Adrenal gland (tissue), 12 donors: ENCODE measurements around the gene TMX4. TPM values are rescaled to one million over a fixed set of nuclear protein-coding genes. Genes with fewer than 3 reads are reported as not detected.

Experiments used
- DNase-seq, 7 donors: peaks; one replicate each; pipeline ENCODE4 v3.0.0-alpha.2; 2019 to 2020
- H3K27ac ChIP-seq, 5 donors: fragments of 200-600 bp; sonication (generic) in 4 of 5; 1 replicate in 3 of 5; 2 replicates in 2 of 5; pipeline versions ENCODE4 v1.5.1 to v1.8.0; 2016 to 2020; ENCODE audit warnings: mild to moderate bottlenecking in 1 of 5
- H3K27me3 ChIP-seq: fragments of 200-600 bp; 2 replicates; pipeline ENCODE4 v1.8.0; 2021
- H3K36me3 ChIP-seq, 2 donors: fragments of 200-600 bp; replicated peaks in 1 of 2; 1 replicate in 1 of 2; 2 replicates in 1 of 2; pipeline versions ENCODE4 v1.5.1 to v1.8.0; 2018 to 2022
- H3K4me1 ChIP-seq, 2 donors: fragments of 200-600 bp; replicated peaks in 1 of 2; 1 replicate in 1 of 2; 2 replicates in 1 of 2; pipeline versions ENCODE4 v1.5.1 to v1.8.0; 2018 to 2021
- H3K4me3 ChIP-seq, 4 donors: fragments of 200-600 bp; sonication (generic) in 3 of 4; one replicate each; pipeline ENCODE4 v1.5.1; 2016 to 2018
- H3K9me3 ChIP-seq, 3 donors: fragments of 200-600 bp; sonication (generic) in 1 of 3; replicated peaks in 1 of 3; 1 replicate in 2 of 3; 2 replicates in 1 of 3; pipeline versions ENCODE4 v1.5.1 to v1.8.0; 2016 to 2021
- CTCF ChIP-seq, 6 experiments: fragments of 450-650 bp in 4 of 6; fragments of 200-600 bp in 2 of 6; sonication (generic) in 1 of 6; IDR thresholded peaks; 1 replicate in 5 of 6; 2 replicates in 1 of 6; pipeline versions ENCODE4 v1.5.1 to v1.8.0; 2016 to 2021; ENCODE audit warnings: antibody characterized with exemption in 6 of 6, mild to moderate bottlenecking in 2 of 6, moderate library complexity in 1 of 6
- POLR2A ChIP-seq, 2 donors: fragments of 450-650 bp; IDR thresholded peaks; one replicate each; pipeline ENCODE4 v1.6.1; 2017; ENCODE audit warnings: antibody characterized with exemption in 2 of 2, mild to moderate bottlenecking in 2 of 2, moderate library complexity in 1 of 2
- WGBS, 4 donors: extraction: QIAGEN DNeasy Blood & Tissue Kit in 2 of 4; methylation state at CpG; one replicate each; pipeline versions ENCODE4 v1.1.5 to v1.1.7; 2013 to 2017; 5-methylcytosine and 5-hydroxymethylcytosine counted together
- intact Hi-C, 2 donors: fragments of 100-400 bp; cut with DNase I; formaldehyde crosslinking; loops; one replicate each; pipeline versions ENCODE4 v1.14.1 to v1.15.0; 2022 to 2023
- polyA plus RNA-seq, 3 donors: library from polyadenylated mRNA; stranded (reverse); fragments of 200-250 nt in 2 of 3; fragments of 350-450 nt in 1 of 3; fragmentation: Illumina TruSeq in 1 of 3; extraction: RNeasy Lipid Tissue Mini Kit (QIAGEN cat#74804) in 1 of 3; gene quantifications; one replicate each; pipeline ENCODE4 v1.2.3, GENCODE V29; 2013 to 2014
- total RNA-seq, 9 donors: library from RNA; depleted of rRNA in 4 of 9; stranded (reverse); fragments of >200 nt in 4 of 9; fragments of 120-200 nt in 1 of 9; fragmentation: NEBNext Ultra II Directional in 1 of 9; extraction: Animal tissue kit (Norgen Biotek cat#: 25700) in 1 of 9; gene quantifications; one replicate each; pipeline versions ENCODE4 v1.1.0 to v1.2.4, GENCODE V29; 2013 to 2023
- donor health status: healthy with polysubstance abuse.
- donor health status: Bipolar disorder and iron deficiency.
- donor health status: DM: yes; HTN: yes; CAD: no.
- donor health status: DM: no; HTN: no; CAD: no.
- donor health status: DM: no; HTN: no; CAD: no.
- donor health status: DM: yes; HTN: yes; CAD: no.

TMX4 gene
- total and polyA plus RNA-seq, 12 donors, result 10.1 to 89.8 (median 47.2) TPM

DNA sequence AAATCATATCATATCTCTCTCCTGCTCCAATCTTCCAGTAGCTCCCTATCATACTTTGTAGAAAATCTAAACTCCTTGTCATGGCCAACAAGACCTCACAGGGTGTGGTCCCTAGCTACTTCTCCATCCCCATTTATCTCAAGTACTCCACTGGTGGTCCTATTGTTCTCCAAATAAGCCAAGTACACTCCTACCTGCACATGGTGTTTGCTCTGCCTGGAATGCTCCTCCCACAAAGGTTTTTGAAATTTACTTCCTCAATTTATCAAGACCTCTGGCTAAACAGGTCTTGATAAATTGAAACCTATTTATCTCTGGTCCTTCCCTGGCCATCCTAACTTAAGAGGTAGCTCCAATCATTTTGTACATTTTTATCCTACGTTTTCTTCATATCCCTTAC lies 12.1 kb downstream of the TMX4 start:
- H3K27me3 ChIP-seq, result no peaks in the 10 kb centered on the region
- no peak for TF ChIP-seq POLR2A (IDR thresholded peaks at IDR 0.05)
- TF ChIP-seq CTCF (IDR thresholded peaks at IDR 0.05), result no peak
- no peaks in the 10 kb centered on the region for H3K36me3 ChIP-seq
- 93 to 98% (median 97%) methylated on average over 1 of the region's 1 CpG for WGBS, 4 donors
- intact Hi-C loops, result no loop called here
- H3K4me1 ChIP-seq, result peaks cover 0 to under 1% of the 10 kb centered on the region in 2 donors
- no peak overlapping the region for H3K27ac ChIP-seq
- H3K4me3 ChIP-seq, result no peak overlapping the region
- DNase-seq, result no peak
- H3K9me3 ChIP-seq, result no peaks in the 10 kb centered on the region

DNA sequence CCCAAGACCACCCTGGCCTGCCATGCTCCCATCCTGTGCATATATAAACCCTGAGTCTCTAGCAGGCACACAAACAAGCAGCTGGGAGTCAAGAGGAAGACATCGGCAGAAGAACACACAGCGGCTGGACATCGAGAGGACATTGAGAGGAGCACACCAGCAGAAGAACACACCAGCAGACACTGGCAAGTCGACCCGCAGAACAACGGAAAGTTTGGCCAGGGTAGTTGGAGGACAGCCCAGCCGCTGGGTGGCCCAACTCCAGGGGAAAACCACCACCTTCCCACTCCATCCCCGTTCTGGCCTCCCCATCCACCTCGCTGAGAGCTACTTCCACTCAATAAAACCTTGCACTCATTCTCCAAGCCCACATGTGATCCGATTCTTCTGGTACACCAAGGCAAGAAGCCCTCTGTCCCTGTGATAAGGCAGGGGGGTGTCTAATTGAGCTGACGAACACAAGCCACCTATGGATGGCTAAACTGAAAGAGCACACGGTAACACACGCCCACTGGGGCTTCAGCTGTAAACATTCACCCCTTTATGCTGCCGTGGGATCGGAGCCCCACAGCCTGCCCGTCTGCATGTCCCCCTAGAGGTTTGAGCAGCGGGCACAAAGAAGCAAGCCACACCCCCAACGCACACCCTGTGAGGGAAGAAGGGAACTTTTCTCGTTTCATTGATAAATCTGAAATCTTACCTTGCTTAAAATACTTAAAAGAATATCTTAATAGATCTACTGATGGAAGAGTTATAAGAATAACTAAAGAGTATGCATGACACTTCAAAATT lies 13.8 kb downstream of the TMX4 start:
- 94 to 95% (median 94%) methylated on average over 15 to 19 of the region's 19 CpGs for WGBS, 4 donors
- intact Hi-C loops, result no loop called here
- DNase-seq, result no peak
- Histone ChIP-seq H3K4me3 (no peak overlapping the region), H3K27ac (no peak overlapping the region), H3K27me3 (no peaks in the 10 kb centered on the region), H3K4me1 (no peaks in the 10 kb centered on the region), H3K9me3 (no peaks in the 10 kb centered on the region), H3K36me3 (no peaks in the 10 kb centered on the region)
- TF ChIP-seq CTCF (IDR thresholded peaks at IDR 0.05), result no peak
- TF ChIP-seq POLR2A (IDR thresholded peaks at IDR 0.05), result no peak

DNA sequence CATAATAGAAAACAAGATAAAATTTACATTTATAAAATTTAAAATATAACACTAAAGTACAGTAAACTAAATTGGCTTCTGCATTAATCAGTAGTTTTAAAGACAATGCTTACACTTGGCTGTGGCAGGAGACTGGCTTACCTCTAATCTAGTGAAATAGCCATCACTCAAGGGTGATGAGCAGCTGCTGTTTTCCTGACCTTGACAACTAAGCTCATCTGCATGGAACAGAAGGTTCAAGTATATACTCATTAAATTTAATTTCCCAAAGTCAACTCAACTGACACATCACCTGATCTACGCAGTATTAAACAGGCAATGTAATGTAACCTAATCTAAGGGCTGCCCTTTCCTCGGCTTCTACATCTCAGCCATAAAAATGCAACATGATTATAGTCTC lies 14.5 kb downstream of the TMX4 start:
- no peaks in the 10 kb centered on the region for H3K4me1 ChIP-seq
- no peaks in the 10 kb centered on the region for H3K9me3 ChIP-seq
- intact Hi-C loops, result no loop called here
- 47 to 97% (median 85%) methylated on average over 2 of the region's 2 CpGs for WGBS, 4 donors
- H3K27me3 ChIP-seq, result no peaks in the 10 kb centered on the region
- TF ChIP-seq POLR2A (IDR thresholded peaks at IDR 0.05), result no peak
- no peak for TF ChIP-seq CTCF (IDR thresholded peaks at IDR 0.05)
- H3K27ac ChIP-seq, result no peak overlapping the region
- no peak for DNase-seq
- H3K36me3 ChIP-seq, result no peaks in the 10 kb centered on the region
- no peak overlapping the region for H3K4me3 ChIP-seq

DNA sequence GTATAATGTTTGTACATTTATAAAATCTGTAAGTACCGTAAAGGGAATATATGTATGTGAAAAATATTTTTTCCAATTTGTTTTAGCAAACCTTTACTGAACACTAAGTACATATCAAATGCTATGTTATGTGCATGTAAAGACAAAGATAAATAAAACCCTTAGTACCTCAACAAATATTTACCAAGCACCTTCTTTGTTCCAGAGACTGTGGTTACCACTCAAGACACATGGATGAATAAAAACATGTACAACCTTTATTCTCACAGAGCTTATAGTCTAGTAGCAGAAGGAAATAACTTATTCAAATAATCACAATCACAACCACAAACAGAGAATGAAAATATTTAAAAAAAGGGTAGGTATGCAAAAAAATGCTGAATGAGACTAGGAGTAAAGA lies 17.5 kb downstream of the TMX4 start:
- TF ChIP-seq CTCF (IDR thresholded peaks at IDR 0.05) (no peak), POLR2A (IDR thresholded peaks at IDR 0.05) (no peak)
- H3K27ac ChIP-seq, result no peak overlapping the region
- H3K4me3 ChIP-seq, result no peak overlapping the region
- intact Hi-C loops, result no loop called here
- WGBS, 4 donors, result 93 to 100% (median 98%) methylated on average over 1 of the region's 1 CpG
- no peak for DNase-seq
- H3K27me3 ChIP-seq, result no peaks in the 10 kb centered on the region
- H3K4me1 ChIP-seq, result no peaks in the 10 kb centered on the region
- no peaks in the 10 kb centered on the region for H3K9me3 ChIP-seq
- H3K36me3 ChIP-seq, result peaks cover 0 to 16% of the 10 kb centered on the region in 2 donors
